ENCODE results near the gene SPATS2L. TPM values are rescaled to one million over a fixed set of nuclear protein-coding genes. Genes with fewer than 3 reads are reported as not detected.
A peak's percentile ranks its signal among the peaks of the same experiment; 100 is the strongest.

The SPATS2L gene
- total and polyA plus RNA-seq, 2 of the 13 experiments (the other 11 are each of a cell fraction or from before 2014, with no cell fraction given): 154 to 212 TPM

DNA sequence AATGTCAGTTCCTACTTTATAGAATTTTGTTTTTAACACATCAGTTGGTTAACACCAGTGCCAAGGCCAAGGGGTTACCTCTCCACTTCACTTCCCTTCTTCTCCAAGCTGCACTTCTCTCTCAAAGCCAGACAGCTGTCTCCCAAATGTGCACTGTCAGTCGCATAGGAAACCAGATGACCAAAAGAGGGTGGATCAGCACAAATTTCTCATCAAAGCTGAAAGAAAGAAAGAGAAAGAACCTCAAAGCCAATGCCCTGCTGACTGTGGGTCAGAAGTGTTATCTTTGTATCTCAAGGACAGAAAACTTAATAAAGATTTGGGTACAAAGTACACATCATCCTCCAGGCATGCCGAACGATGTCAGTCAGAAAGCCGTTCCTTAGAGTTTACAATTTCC is 32.2 kb downstream of the SPATS2L start (continued):
- TF ChIP-seq SRSF1 (optimal IDR thresholded peaks at IDR 0.05; ENCODE audit: low read depth, low read length): no peak
- no peak for TF ChIP-seq MIXL1 (CRISPR knock-in tag; IDR thresholded peaks at IDR 0.05)
- TF ChIP-seq TBL1XR1 (IDR thresholded peaks at IDR 0.05; ENCODE audit: borderline replicate concordance, low read length, partially characterized antibody): no peak
- no peak for TF ChIP-seq FLYWCH1 (CRISPR knock-in tag; IDR thresholded peaks at IDR 0.05)
- TF ChIP-seq ZBTB7B (CRISPR knock-in tag; IDR thresholded peaks at IDR 0.05): no peak

DNA sequence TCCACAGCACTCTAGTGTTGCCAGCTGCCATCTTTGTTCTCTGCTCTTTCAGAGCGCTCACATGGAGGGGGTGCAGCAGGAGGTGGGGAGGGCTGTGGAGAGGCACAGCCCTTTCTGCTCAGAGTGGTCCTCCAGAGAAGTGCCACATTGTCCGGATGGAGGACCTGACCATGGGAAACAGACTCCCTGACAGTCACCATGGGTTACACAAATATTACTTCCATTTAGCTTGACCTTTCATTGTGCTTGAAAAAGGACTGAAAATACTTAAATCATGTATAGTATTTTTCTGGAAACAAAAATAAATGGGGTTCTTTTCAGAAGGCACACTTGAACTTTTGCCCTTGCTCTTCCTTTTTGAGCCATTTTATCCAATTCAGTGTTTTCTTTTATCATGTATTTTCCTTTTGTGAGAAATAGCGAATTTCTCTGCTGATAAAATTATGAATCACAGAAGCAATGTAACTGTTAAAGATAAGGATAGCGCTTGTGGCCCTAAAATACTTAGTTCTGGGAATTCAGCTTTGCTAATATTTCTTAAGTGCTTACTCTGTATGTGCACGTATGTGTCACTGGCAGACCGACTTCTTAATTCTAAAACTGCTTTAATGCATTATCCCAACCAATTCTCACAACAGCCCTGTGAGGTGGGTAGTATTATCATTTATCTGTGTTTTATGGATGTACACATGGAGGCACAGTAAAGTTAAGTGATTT is 34.2 kb downstream of the SPATS2L start:
- H3K4me2 ChIP-seq (ENCODE audit: low read depth, low read length): no peak overlapping the region
- in situ Hi-C loops (cut with HindIII; ENCODE audit: extremely low pct_ligation_motif_present, low pct_unique_long_range_greater_than_20kb) (no loop called here), intact Hi-C loops (cut with micrococcal nuclease; ENCODE audit: unreplicated experiment) (no loop called here)
- no peak for TF ChIP-seq ZNF235 (CRISPR knock-in tag; IDR thresholded peaks at IDR 0.05; ENCODE audit: borderline replicate concordance)
- no peak for TF ChIP-seq MAFG (CRISPR knock-in tag; IDR thresholded peaks at IDR 0.05)
- no peak for TF ChIP-seq PCBP2 (optimal IDR thresholded peaks at IDR 0.05; ENCODE audit: low read depth, low read length, poor library complexity, severe bottlenecking)
- TF ChIP-seq ZNF552 (CRISPR knock-in tag; IDR thresholded peaks at IDR 0.05; ENCODE audit: borderline replicate concordance): no peak
- TF ChIP-seq ZNF720 (CRISPR knock-in tag; IDR thresholded peaks at IDR 0.05): no peak
- TF ChIP-seq, protein P1, sequence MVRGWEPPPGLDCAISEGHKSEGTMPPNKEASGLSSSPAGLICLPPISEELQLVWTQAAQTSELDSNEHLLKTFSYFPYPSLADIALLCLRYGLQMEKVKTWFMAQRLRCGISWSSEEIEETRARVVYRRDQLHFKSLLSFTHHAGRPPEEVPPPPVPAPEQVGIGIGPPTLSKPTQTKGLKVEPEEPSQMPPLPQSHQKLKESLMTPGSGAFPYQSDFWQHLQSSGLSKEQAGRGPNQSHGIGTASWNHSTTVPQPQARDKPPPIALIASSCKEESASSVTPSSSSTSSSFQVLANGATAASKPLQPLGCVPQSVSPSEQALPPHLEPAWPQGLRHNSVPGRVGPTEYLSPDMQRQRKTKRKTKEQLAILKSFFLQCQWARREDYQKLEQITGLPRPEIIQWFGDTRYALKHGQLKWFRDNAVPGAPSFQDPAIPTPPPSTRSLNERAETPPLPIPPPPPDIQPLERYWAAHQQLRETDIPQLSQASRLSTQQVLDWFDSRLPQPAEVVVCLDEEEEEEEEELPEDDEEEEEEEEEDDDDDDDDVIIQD (CRISPR knock-in tag; IDR thresholded peaks at IDR 0.05; ENCODE audit: low read depth): no peak
- TF ChIP-seq KAT7 (CRISPR knock-in tag; IDR thresholded peaks at IDR 0.05; ENCODE audit: borderline replicate concordance): no peak
- TF ChIP-seq, protein P2, sequence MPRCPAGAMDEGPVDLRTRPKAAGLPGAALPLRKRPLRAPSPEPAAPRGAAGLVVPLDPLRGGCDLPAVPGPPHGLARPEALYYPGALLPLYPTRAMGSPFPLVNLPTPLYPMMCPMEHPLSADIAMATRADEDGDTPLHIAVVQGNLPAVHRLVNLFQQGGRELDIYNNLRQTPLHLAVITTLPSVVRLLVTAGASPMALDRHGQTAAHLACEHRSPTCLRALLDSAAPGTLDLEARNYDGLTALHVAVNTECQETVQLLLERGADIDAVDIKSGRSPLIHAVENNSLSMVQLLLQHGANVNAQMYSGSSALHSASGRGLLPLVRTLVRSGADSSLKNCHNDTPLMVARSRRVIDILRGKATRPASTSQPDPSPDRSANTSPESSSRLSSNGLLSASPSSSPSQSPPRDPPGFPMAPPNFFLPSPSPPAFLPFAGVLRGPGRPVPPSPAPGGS (CRISPR knock-in tag; IDR thresholded peaks at IDR 0.05): no peak
- CTCF ChIA-PET (ENCODE audit: low intra/inter-chr PET ratio, low total read pairs): no interaction called here
- H3K9me3 ChIP-seq (ENCODE audit: low read length): no peaks in the 10 kb centered on the region
- H3K36me3 ChIP-seq (replicated peaks in 1 of 2; ENCODE audit: control insufficient read depth in 1 of 2, insufficient read depth in 2 of 2, low read length in 2 of 2): peaks cover 4 to 30% of the 10 kb centered on the region in 2 experiments; a peak in 4 of 5 replicates
- peaks cover 62% of the 10 kb centered on the region for H3K4me1 ChIP-seq (ENCODE audit: insufficient read depth, low read length)
- DNase-seq (ENCODE audit: low spot score) (no peak), ATAC-seq (peak; percentile 31; the same call in 2 of the 3 replicates), FAIRE-seq (no peak)
- no peak overlapping the region for H3K9ac ChIP-seq (ENCODE audit: insufficient read depth, low read depth, low read length)
- no peak overlapping the region for H3K4me3 ChIP-seq (replicated peaks in 1 of 3; ENCODE audit: insufficient read depth in 1 of 3, low read depth in 2 of 3, low read length in 3 of 3)
- 96% methylated on average over 6 of the region's 6 CpGs for WGBS (ENCODE audit: low lambda C conversion rate)
- H3K27ac ChIP-seq (ENCODE audit: extremely low read length, insufficient read depth, low read length): no peak overlapping the region
- BruUV-seq (replicated peaks): no TSS peak
- no peak overlapping the region for H2AFZ ChIP-seq (ENCODE audit: low read length)
- peaks cover 96% of the 10 kb centered on the region for H3K79me2 ChIP-seq (ENCODE audit: insufficient read depth, low read length)
- POLR2A ChIA-PET: no interaction called here
- peaks cover 85% of the 10 kb centered on the region for H4K20me1 ChIP-seq (ENCODE audit: insufficient read depth, low read length)
- H3K27me3 ChIP-seq (ENCODE audit: control insufficient read depth in 1 of 2, insufficient read depth in 2 of 2, low read length in 2 of 2): no peaks in the 10 kb centered on the region
